Brain pericyte (primary cell): ENCODE data around the gene TMCO1.
"Not testable (repeated sequence)": the region's sequence is repeated elsewhere in the genome, so short reads cannot be mapped to it uniquely, and the experiment has no call there.

ENCODE experiments used
- DNase-seq: peaks from one replicate; pipeline ENCODE4 v3.0.0-alpha.2; 2012; ENCODE audit warnings: low read depth, low spot score

The TMCO1 gene

GRCh38 chr1:165747632-165748447, 20.8 kb downstream of the TMCO1 start:
- no peak for DNase-seq

GRCh38 chr1:165744913-165745312, 23.8 kb downstream of the TMCO1 start:
- not testable (repeated sequence) for DNase-seq

- DNase-seq: no peak
These were observed 26.5 kb downstream of the TMCO1 start for GRCh38 chr1:165742194-165742593.

GRCh38 chr1:165738794-165739193, 29.9 kb downstream of the TMCO1 start:
- no peak for DNase-seq

- DNase-seq: no peak
These were observed 31.5 kb downstream of the TMCO1 start for GRCh38 chr1:165737196-165737595.

GRCh38 chr1:165734906-165735305, 33.8 kb downstream of the TMCO1 start:
- DNase-seq: no peak

- no peak for DNase-seq
These were observed 41.8 kb downstream of the TMCO1 start for GRCh38 chr1:165726841-165727240.

- no peak for DNase-seq
These were observed 42.5 kb downstream of the TMCO1 start for GRCh38 chr1:165726169-165726568.

- DNase-seq: no peak
These were observed 50.7 kb downstream of the TMCO1 start for GRCh38 chr1:165717918-165718515.

GRCh38 chr1:165716265-165717051, 52.2 kb downstream of the TMCO1 start:
- DNase-seq: not testable (repeated sequence)

- no peak for DNase-seq
These were observed 55.9 kb downstream of the TMCO1 start for GRCh38 chr1:165712764-165713163.

- no peak for DNase-seq
These were observed 60.5 kb downstream of the TMCO1 start for GRCh38 chr1:165707984-165708706.

- DNase-seq: no peak
These were observed 65.0 kb downstream of the TMCO1 start for GRCh38 chr1:165703648-165704047.

GRCh38 chr1:165701922-165702321, 66.7 kb downstream of the TMCO1 start:
- not testable (repeated sequence) for DNase-seq

GRCh38 chr1:165699577-165699976, 69.1 kb downstream of the TMCO1 start:
- DNase-seq: no peak

GRCh38 chr1:165698761-165699052, 70.0 kb downstream of the TMCO1 start:
- no peak for DNase-seq

GRCh38 chr1:165697881-165698760, 70.5 kb downstream of the TMCO1 start, which contains the start of gene ALDH9A1:
ALDH9A1 (minus strand) TSS chr1:165698562; CDS start chr1:165698558, 4 bp downstream.
- no peak for DNase-seq

GRCh38 chr1:165697491-165697880, 71.2 kb downstream of the TMCO1 start:
- DNase-seq: no peak

- DNase-seq: no peak
These were observed 72.0 kb downstream of the TMCO1 start for GRCh38 chr1:165696625-165697100.

- DNase-seq: no peak
These were observed 73.6 kb downstream of the TMCO1 start for GRCh38 chr1:165695031-165695430.

GRCh38 chr1:165688046-165688445, 80.6 kb downstream of the TMCO1 start:
- no peak for DNase-seq
